Subcutaneous adipose tissue (tissue), 4 donors: Measurements from ENCODE around the gene MINDY4. TPM values are rescaled to one million over a fixed set of nuclear protein-coding genes. Genes with fewer than 3 reads are reported as not detected.

Source experiments
- total RNA-seq, 4 donors: library from RNA; depleted of rRNA; stranded (reverse); fragments of >200 nt; gene quantifications; one replicate each; pipeline ENCODE4 v1.1.0, GENCODE V29; 2016
- TF ChIP-seq, protein P1 (sequence below): fragments of 450-650 bp; IDR thresholded peaks from one replicate; pipeline ENCODE4 v1.5.1; 2016; ENCODE audit warnings: low read depth, mild to moderate bottlenecking, control low read depth, antibody characterized with exemption, moderate library complexity

MINDY4 gene
- total RNA-seq, 4 donors from 2014 or later: 3.7 to 8.5 (median 7.4) TPM

DNA sequence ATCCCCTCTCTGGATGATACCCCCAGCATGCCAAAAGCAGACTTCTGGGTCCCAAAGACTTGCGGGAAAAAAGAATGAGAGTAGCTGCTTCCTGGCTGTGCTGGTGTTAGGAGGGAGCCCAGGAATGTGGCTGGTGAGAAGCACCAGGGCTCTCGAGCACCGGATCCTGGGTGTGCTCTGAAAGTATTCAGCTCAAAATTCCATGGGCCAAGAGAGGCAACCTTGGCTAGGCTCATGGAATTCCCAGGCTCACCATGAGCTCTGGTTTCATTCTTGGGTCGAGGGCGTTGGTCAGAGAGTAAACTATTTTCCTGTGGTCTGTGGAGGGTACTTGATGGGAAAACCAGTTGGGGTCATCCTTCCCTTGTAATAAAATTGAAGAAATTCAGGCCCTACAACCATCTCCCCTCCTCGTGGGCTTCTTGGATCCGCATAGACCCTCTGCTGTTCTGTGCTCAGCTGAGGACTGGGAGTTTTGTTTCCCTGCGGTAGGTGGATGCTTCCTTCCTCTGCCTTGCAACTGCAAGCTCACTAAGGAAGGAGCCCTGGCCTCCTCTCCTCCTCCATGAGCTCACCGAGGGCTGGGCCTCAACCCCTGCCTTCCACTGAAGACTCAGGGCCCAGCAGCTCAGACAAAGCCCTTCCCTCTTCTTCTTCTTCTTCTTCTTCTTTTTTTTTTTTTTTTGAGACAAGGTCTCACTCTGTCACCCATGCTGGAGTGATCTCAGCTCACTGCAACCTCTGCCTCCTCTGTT, 106.0 kb downstream of the MINDY4 start:
- TF ChIP-seq, protein P1, sequence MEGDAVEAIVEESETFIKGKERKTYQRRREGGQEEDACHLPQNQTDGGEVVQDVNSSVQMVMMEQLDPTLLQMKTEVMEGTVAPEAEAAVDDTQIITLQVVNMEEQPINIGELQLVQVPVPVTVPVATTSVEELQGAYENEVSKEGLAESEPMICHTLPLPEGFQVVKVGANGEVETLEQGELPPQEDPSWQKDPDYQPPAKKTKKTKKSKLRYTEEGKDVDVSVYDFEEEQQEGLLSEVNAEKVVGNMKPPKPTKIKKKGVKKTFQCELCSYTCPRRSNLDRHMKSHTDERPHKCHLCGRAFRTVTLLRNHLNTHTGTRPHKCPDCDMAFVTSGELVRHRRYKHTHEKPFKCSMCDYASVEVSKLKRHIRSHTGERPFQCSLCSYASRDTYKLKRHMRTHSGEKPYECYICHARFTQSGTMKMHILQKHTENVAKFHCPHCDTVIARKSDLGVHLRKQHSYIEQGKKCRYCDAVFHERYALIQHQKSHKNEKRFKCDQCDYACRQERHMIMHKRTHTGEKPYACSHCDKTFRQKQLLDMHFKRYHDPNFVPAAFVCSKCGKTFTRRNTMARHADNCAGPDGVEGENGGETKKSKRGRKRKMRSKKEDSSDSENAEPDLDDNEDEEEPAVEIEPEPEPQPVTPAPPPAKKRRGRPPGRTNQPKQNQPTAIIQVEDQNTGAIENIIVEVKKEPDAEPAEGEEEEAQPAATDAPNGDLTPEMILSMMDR: no peak

DNA sequence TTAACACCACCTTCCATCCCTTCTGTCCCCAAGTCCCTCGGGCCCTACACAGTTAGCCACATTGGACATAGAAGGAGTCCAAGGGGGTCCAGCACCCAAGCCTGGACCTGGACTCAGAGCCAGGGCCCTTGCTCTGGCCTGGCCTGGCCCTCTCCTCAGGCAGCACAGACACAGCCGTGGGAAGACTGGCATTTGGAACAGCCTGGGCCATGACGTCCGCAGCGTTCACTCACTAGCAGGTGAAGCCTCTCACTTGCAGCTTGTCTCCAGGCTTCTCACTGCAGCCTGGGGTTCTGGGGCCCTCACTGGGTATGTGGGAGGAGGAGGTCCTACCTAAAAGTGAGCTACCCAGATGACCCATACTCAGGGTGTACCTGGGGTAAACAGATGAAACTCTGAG, 106.8 kb downstream of the MINDY4 start:
- TF ChIP-seq, protein P1: no peak

DNA sequence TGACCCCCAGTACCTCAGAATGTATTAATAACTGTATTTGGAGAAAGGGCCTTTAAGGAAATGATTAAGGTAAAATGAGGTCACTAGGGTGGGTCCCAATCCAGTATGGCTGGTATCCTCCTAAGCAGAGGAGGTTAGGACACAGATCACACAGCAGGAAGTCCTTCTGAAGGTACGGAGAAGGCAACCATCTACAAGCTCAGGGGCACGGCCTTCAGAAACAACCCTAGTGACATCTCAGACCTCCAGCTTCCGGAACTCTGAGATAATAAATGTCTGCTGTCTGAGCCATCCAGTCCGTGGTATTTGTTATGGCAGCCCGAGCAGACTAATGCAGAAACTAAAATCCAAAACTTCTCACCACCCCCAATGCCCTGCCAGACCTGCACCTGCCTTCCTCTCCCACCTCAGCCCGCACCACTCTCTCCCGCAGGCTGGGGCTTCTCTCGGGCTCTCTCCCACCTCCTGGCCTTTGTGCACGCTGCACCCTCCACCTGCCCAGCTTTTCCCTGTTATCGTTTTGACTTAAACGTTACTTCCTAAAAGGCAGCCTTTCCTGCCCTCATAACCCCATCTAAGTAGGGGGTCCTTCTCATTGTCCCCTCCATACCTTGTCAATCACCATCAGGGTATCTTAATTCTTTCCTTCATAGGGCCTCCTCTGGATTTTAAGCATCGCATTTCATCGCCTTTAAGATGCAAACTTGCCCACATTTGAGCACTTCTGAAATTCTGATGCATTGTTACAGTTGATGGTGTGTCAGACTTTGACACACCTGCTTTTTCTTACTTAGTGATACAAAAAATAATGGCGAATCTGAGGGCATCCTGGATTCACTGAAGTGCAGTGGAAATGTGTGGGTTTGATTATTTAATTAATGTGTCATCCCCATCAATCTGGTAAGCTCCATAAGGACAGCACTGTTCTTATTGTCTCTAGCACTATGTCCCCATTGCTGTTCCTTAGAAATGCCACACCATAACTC, 108.2 kb downstream of the MINDY4 start:
- TF ChIP-seq, protein P1: no peak

DNA sequence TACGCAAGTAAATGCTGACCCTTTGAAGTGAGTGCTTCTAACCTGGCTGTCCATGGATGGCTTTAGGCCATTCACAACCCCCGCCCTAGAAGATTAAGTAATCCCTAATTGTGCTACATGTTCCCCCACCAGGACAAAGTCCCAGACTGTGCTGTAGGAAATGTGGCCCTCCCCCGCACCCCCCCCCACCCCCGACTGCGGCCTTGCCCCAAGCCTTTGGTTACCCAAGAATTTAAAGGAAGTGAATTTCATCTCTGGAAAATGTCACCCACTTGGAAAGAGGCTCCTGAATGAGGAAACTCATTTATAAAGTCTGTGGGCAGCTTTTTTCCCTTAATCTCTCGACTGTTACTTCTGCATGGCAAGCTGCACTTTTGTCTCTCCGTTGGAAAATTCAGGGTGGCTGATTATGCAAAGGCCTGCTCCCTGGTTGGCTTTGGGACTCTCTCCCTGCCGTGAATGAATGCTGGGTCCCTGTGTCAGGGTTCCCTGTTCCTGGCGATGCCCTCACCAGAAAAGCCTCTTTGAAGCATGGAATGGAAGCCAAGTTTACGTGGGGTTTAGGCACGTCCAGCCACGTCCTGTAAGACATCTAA, 109.0 kb downstream of the MINDY4 start:
- TF ChIP-seq, protein P1: no peak

DNA sequence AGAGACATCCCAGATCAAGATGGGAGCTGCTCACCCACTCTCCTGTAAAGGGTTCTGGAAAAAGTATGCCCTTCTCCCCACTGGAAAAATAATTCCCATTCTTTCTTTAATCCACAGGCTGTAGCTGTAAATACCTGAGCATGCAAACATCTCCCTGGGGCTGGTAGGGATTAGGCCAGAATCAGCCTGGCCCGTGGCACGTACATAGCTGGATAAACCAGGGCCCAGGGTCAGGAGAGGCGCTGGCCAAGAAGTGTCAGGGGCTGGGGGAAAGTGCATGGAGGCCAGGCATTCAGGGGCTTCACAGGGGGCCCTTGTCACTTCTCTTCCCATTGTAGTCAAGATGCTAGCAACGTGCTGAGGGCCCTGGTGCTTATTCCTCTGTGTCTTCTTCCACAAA, 109.7 kb downstream of the MINDY4 start:
- TF ChIP-seq, protein P1: no peak

DNA sequence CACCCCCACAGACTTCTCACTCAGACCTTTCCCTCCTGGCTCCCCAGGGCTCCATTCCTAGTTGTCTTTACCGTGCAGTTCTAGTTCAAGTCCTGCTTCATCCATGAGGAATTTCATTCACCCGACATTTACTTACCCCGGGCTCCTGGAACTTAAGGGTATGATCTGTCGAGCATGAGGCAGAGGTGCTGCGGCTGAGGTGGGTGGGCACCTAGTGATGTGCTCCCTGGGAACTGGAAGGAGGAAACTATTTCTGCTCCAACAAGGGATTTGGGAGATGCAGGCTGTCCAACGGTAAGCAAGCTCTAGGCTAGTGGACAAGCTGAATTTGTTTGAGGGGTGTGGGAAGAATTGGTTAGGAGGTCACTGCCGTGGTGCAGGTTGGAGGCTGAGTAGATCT, 110.2 kb downstream of the MINDY4 start:
- TF ChIP-seq, protein P1: no peak

DNA sequence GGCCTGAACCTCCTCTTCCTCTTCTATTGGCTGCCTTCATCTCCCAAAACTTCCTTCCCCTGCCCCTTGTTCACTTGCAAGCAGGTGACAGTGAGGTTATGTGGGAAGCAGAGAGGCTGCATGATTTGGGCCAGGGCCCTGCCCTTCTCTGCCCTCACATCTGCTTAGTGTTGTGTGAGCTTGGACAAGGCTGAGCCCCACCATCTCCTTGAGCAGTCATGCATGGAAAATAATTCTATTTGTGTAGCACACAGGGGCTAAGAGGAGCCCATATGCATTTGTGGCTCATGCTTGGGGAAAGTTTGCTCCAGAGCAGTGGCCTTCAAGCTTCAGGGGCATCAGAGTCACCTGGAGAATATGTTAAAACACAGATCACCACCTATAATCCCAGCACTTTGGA, 113.7 kb downstream of the MINDY4 start:
- TF ChIP-seq, protein P1: no peak
